GM18498 (cell line): ENCODE measurements around the gene PRKCI.
"Not testable (repeated sequence)": the region's sequence is repeated elsewhere in the genome, so short reads cannot be mapped to it uniquely, and the experiment has no call there.

ENCODE experiments used
- ATAC-seq: cut with Tn5 transposase; IDR thresholded peaks from one replicate; pipeline ENCODE4 v1.9.1; 2021; ENCODE audit warnings: mild to moderate bottlenecking, moderate library complexity; ENCODE audit not compliant: unreplicated experiment

The PRKCI gene

GRCh38 chr3:170221924-170222646 is at the start of gene PRKCI:
PRKCI (plus strand) TSS chr3:170222424; CDS start chr3:170222670, 246 bp downstream.
- peak; percentile 96 for ATAC-seq

GRCh38 chr3:170178651-170179050 is 43.6 kb upstream of the PRKCI start:
- ATAC-seq: peak; percentile 42

GRCh38 chr3:170179432-170179831 is 42.8 kb upstream of the PRKCI start:
- no peak for ATAC-seq

- ATAC-seq: peak; percentile 29
These were observed 41.9 kb upstream of the PRKCI start for GRCh38 chr3:170180079-170180907.

- ATAC-seq: peak; percentile 78
These were observed 41.0 kb upstream of the PRKCI start, which contains the start of gene PHC3 for GRCh38 chr3:170180908-170181885. PHC3 (minus strand) TSS chr3:170181733; CDS start chr3:170181715, 18 bp downstream.

- peak; percentile 32 for ATAC-seq
These were observed 32.6 kb upstream of the PRKCI start for GRCh38 chr3:170189398-170190256.

- not testable (repeated sequence) for ATAC-seq
These were observed 26.5 kb upstream of the PRKCI start for GRCh38 chr3:170195759-170196158.

- no peak for ATAC-seq
These were observed 25.4 kb upstream of the PRKCI start for GRCh38 chr3:170196833-170197232.

- ATAC-seq: no peak
These were observed 21.2 kb upstream of the PRKCI start for GRCh38 chr3:170200987-170201386.

- ATAC-seq: no peak
These were observed 20.7 kb upstream of the PRKCI start for GRCh38 chr3:170201527-170201926.

- no peak for ATAC-seq
These were observed 18.8 kb upstream of the PRKCI start for GRCh38 chr3:170203457-170203856.

GRCh38 chr3:170204023-170204472 is 18.2 kb upstream of the PRKCI start:
- ATAC-seq: no peak

GRCh38 chr3:170204509-170204908 is 17.7 kb upstream of the PRKCI start:
- ATAC-seq: no peak

- ATAC-seq: no peak
These were observed 16.9 kb upstream of the PRKCI start for GRCh38 chr3:170205302-170205701.

GRCh38 chr3:170206164-170206762 is 16.0 kb upstream of the PRKCI start:
- ATAC-seq: not testable (repeated sequence)

GRCh38 chr3:170207717-170208116 is 14.5 kb upstream of the PRKCI start:
- ATAC-seq: no peak

- ATAC-seq: no peak
These were observed 10.6 kb upstream of the PRKCI start for GRCh38 chr3:170211668-170212067.

- ATAC-seq: no peak
These were observed 2.4 kb upstream of the PRKCI start for GRCh38 chr3:170219850-170220249.

GRCh38 chr3:170220871-170221270 is 1.4 kb upstream of the PRKCI start:
- no peak for ATAC-seq
